Omental fat pad (tissue), 4 donors: Measurements from ENCODE around the gene BAIAP2L1. TPM values are rescaled to one million over a fixed set of nuclear protein-coding genes. Genes with fewer than 3 reads are reported as not detected.

Experiments used
- ATAC-seq: fragments of 150-250 bp; one replicate; pipeline ENCODE4 v1.9.1; 2016; ENCODE audit warnings: mild to moderate bottlenecking, moderate library complexity; ENCODE audit not compliant: low FRiP score
- DNase-seq: peaks from one replicate; pipeline ENCODE4 v3.0.0-alpha.2; 2019; ENCODE audit warnings: low spot score
- total RNA-seq, 4 donors: library from RNA; depleted of rRNA; stranded (reverse); fragments of >200 nt; gene quantifications; one replicate each; pipeline ENCODE4 v1.1.0, GENCODE V29; 2016
- TF ChIP-seq, protein P1 (sequence below), 3 donors: fragments of 450-650 bp; IDR thresholded peaks; one replicate each; pipeline ENCODE4 v1.5.1; 2016 to 2017; ENCODE audit warnings: antibody characterized with exemption in 3 of 3, mild to moderate bottlenecking in 3 of 3, moderate library complexity in 2 of 3

The BAIAP2L1 gene
- total RNA-seq, 4 donors from 2014 or later = 2.5 to 6.3 (median 3.0) TPM

DNA sequence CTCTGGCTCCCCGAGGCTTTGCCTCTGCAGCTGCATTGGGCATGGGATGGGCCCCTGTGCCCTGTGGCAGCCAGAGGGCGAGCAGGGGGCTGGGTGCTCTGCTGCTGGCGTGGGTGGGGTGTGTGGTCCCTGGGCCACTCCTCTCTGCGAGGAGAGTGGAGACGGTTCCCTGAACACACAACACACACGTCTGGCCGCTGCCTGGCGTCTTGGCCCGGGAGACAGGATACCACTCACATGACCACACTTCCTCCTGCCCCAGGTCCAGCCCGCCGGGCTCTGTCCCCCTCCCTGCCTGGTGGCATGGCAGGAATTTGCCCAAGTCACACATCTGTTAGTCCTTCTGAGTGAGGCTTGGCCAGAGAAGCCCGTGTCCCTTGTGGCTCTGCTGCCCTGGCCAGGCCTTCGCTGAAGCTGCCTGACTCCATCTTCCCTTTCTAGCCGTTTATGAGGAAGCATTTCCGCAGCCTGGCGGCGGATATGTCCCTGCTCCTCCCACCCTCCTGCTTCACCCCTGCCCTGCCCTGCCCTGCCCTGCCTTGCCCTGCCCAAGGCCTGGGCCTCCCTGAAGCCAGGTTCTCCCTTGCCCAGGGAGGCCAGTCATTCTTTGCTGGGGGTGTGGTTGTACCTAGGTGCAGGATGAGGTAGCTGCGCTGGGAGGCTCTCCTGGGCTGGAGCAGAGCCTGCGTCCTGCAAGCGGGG, 116.4 kb downstream of the BAIAP2L1 start:
- TF ChIP-seq, protein P1, sequence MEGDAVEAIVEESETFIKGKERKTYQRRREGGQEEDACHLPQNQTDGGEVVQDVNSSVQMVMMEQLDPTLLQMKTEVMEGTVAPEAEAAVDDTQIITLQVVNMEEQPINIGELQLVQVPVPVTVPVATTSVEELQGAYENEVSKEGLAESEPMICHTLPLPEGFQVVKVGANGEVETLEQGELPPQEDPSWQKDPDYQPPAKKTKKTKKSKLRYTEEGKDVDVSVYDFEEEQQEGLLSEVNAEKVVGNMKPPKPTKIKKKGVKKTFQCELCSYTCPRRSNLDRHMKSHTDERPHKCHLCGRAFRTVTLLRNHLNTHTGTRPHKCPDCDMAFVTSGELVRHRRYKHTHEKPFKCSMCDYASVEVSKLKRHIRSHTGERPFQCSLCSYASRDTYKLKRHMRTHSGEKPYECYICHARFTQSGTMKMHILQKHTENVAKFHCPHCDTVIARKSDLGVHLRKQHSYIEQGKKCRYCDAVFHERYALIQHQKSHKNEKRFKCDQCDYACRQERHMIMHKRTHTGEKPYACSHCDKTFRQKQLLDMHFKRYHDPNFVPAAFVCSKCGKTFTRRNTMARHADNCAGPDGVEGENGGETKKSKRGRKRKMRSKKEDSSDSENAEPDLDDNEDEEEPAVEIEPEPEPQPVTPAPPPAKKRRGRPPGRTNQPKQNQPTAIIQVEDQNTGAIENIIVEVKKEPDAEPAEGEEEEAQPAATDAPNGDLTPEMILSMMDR (IDR thresholded peaks at IDR 0.05) = no peak
- DNase-seq (peak; percentile 35), ATAC-seq (no peak)

DNA sequence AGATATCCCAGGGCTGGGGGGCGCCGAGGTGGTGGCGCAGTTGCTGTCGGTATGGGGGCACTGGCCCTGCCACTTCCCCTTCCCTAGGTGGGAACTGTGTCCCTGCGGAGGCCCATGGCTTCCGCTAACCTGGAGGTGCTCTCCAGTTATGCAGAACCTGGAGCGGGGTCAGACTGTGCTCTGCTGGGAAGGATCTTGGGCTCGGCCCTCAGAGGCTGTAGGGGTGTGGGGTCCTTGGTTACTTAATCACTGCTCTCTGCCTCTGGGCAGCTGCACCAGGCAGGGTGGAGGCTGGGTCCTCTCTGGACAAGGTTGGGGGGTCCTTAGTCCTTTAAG, 117.0 kb downstream of the BAIAP2L1 start:
- DNase-seq = no peak
- TF ChIP-seq, protein P1 (IDR thresholded peaks at IDR 0.05) = no peak
- ATAC-seq = no peak

DNA sequence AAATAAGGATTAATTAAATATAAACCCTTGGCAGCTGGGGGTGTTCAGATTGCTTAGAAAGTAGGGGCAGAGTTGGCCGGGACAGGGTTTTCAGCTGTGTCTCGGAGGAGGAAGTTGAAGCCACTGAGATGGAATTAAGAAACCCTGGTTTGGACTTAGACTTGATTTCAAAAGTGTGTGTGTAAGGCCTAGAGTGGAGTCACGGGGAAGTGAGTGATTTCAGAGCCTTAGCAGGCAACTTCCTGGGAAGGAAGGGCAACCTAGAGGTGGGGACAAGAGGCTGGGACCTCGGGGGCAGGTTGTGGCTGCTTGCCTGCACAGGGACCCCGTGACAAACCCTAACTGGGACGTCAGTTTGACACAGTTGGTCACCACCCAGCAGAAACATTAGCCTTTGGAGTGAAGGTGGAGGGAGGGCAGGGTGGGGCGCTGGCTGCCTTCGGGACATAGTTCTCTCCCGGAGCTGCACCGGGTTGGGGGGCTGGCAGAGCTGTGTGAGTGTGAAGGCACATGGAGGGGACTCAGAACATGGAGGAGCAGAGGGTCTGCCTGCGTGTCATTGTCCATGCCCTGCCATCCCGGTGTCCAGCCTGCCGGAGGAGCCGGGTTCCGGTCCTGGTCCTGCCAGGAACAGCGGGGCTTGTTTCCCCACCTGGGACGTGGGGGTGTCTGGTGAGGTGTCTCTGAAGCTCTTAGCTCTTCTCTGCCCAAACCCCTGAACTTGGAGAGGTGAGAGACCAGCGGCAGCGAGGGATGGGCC, 117.6 kb downstream of the BAIAP2L1 start:
- TF ChIP-seq, protein P1 (IDR thresholded peaks at IDR 0.05) = no peak
- ATAC-seq (no peak), DNase-seq (no peak)

DNA sequence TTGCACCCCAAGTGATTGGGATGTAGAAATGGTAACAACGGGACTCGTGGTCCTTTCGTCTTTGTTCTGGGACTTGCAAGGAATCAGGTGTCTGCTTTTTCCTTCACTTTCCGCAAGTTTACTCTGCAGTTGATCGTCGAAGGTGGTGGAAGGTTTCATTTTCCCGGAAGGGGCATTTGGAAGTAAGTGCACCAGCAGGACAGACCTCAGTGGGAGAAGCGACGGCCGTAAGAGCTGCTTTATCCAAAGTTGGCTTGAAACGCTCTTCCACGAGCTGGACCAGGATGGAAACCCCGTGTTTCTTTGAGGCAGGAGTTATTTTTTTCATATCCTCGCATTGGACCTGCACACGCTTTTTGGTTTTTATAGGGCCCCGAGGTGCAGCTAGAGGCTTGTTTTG, 118.2 kb downstream of the BAIAP2L1 start:
- TF ChIP-seq, protein P1 (IDR thresholded peaks at IDR 0.05) = no peak
- DNase-seq (no peak), ATAC-seq (no peak)

DNA sequence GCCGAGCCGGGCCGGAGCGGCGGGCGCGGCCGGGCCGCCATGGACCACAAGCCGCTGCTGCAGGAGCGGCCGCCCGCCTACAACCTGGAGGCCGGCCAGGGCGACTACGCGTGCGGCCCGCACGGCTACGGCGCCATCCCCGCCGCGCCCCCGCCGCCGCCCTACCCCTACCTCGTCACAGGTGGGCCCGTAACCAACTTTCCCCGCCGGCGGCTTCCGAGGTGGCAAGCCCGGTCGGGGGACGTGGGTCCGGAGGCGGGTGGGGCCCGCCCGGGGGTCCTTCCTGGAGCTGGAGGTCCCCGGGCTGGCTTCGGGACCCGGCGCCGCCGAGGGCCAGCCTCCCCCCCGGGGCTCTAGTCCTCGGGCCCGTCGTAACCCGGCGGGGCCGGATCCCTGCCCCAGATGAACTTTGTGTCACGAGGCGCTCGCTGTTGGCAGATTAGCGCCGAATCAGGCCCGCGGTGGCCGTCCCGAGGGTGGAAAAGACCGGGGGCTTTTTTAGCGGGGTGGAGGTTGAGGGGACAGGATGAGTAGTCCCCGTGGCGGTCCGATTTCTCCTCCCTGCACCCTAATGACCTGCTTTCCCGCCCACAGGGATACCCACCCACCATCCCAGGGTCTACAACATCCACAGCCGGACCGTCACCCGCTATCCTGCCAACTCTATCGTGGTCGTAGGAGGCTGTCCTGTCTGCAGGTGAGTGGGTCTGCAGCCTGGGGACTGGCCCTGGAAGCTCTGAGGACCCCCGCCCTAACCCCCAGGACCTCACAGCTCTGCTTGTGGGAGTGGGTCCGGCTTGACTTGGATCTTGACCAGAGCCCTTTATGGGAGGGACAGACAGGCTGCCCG, 118.9 kb downstream of the BAIAP2L1 start:
- ATAC-seq = peak; percentile 25
- TF ChIP-seq, protein P1 (IDR thresholded peaks at IDR 0.05) = no peak
- no peak for DNase-seq

DNA sequence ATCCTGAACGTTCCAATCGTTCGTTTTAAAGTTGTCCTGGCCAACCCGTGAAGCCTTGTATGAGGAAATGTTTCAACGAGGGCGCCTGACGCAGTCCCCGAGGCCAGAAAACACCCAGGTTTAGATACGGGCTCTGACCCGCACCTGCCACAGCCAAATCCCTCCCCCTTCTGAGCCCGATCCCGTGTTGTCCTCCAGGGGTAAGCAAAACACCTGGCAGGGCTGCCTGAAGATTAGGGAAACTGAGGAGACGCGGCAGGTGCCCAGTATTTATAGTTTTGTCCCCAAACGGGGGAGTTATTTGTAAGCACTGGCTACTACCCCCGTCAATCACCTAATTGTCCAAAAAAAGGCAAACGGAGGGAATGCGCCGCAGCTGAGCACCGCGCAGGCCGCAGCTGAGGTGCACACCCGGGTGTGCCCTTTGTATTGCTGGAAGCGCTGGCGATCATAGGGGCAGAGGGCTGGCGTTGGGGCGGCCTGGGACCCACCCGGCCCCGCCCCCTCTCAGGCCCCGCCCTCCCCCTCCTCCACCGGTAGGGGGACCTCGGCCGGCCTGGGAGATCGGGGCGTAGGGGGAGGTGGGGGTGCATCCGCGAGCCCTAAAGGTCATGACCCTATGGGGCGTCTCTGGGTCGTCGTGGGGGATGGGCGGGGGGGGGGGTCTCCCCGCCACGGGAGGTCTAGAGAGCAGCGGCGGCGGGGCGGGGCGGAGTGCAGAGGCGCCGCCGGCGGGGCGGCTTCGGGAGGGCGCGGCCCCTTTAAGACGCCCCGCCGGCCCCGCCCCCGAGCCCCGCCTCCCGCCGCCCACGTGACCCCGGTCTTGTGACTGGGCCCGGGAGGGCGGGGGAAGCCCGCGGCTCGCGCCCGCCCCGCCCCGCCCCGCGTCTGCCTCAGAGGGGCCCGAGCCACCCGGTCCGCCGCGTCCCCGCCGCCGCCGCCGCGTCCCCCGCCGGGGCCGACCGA, 119.8 kb downstream of the BAIAP2L1 start, which contains the start of gene BRI3:
BRI3 (plus strand) TSS at position 896 of the 966 bp plus-strand sequence. CDS start 110 bp downstream, outside the sequence.
- TF ChIP-seq, protein P1 (IDR thresholded peaks at IDR 0.05) = no peak
- DNase-seq (peak; percentile 81), ATAC-seq (peak; percentile 83)
